Measurements from ENCODE around the gene MAFG.

GRCh38 chr17:81889602-81890001, 37.9 kb downstream of the MAFG start:
- TF ChIP-seq CTCF (conservative IDR thresholded peaks at IDR 0.05 in 1 of 2, IDR thresholded peaks at IDR 0.05 in 1 of 2; ENCODE audit: extremely low read depth in 1 of 2, insufficient read depth in 1 of 2, low read depth in 1 of 2, low read length in 2 of 2) (no peak), EZH2 (IDR thresholded peaks at IDR 0.05; ENCODE audit: borderline replicate concordance, low read length) (no peak)
